ENCODE data around the gene AFTPH.

The AFTPH gene

GRCh38 chr2:64485961-64486360, 38.2 kb upstream of the AFTPH start:
- Histone ChIP-seq H3K4me1 (ENCODE audit: control insufficient read depth, insufficient read depth, low read length) (peaks cover 8% of the 10 kb centered on the region), H3K9ac (ENCODE audit: low read length in 2 of 2) (no peak overlapping the region), H3K27ac (ENCODE audit: low read length) (no peak overlapping the region), H3K36me3 (ENCODE audit: control insufficient read depth in 2 of 2, insufficient read depth in 2 of 2, low read length in 2 of 2) (no peaks in the 10 kb centered on the region), H3K27me3 (ENCODE audit: control insufficient read depth in 1 of 2, insufficient read depth in 2 of 2, low read length in 2 of 2) (no peaks in the 10 kb centered on the region), H3K9me3 (ENCODE audit: control insufficient read depth in 2 of 2, low read length in 2 of 2) (no peaks in the 10 kb centered on the region), H3K4me3 (ENCODE audit: low read length in 2 of 2) (no peak overlapping the region)

DNA sequence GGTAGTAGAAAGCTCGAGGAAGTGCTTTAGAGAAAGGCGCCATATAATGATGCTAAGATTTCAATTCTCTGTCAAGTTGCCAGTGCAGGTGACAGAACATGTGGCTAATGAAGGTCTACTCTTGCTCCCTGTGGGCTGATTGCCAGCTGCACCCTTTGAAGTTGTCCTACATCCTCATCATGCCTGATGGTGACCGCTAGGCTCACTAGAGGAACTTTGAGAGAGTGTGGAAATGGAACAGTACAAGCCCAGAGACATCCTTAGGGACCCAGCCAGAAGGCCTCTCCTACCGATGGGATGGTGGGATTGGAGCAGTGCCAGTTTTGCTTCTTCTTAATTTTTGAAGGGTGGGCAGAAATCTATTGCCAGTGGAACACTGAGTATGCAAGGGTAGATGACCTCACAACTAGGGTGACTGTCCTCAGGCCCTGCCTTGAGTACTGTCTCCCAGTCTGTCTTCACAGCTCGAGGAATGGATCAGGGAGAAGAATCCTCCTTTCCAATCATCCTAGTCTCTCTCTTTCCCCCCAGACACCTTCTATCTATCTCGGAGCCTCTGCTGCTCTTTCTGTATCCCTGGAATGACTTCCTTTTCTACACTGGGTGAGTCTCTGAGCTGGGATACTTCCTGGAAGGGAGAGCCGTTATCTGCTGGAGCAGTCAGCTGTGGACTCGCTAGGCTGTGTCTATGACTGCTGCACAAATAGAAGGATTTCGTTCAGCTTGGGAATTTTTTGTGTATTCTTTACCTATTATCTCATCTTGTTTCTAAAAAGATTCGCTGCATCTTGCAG, 36.7 kb upstream of the AFTPH start:
- Histone ChIP-seq H3K9ac (ENCODE audit: low read length in 2 of 2) (no peak overlapping the region), H3K4me1 (ENCODE audit: control insufficient read depth, insufficient read depth, low read length) (peaks cover 8% of the 10 kb centered on the region), H3K27ac (ENCODE audit: low read length) (no peak overlapping the region), H3K4me3 (ENCODE audit: low read length in 2 of 2) (no peak overlapping the region), H3K9me3 (ENCODE audit: control insufficient read depth in 2 of 2, low read length in 2 of 2) (no peaks in the 10 kb centered on the region), H3K36me3 (ENCODE audit: control insufficient read depth in 2 of 2, insufficient read depth in 2 of 2, low read length in 2 of 2) (no peaks in the 10 kb centered on the region), H3K27me3 (ENCODE audit: control insufficient read depth in 1 of 2, insufficient read depth in 2 of 2, low read length in 2 of 2) (no peaks in the 10 kb centered on the region)

GRCh38 chr2:64488050-64488974, 35.8 kb upstream of the AFTPH start:
- H3K36me3 ChIP-seq (ENCODE audit: control insufficient read depth in 2 of 2, insufficient read depth in 2 of 2, low read length in 2 of 2), result no peaks in the 10 kb centered on the region
- H3K27ac ChIP-seq (ENCODE audit: low read length), result no peak overlapping the region
- H3K9me3 ChIP-seq (ENCODE audit: control insufficient read depth in 2 of 2, low read length in 2 of 2), result no peaks in the 10 kb centered on the region
- peak overlapping the region in 1 of 2 donors; percentile 55 for H3K4me3 ChIP-seq (ENCODE audit: low read length in 2 of 2)
- peaks cover 8% of the 10 kb centered on the region for H3K4me1 ChIP-seq (ENCODE audit: control insufficient read depth, insufficient read depth, low read length)
- peak overlapping the region; percentile 21 to 46 for H3K9ac ChIP-seq (ENCODE audit: low read length in 2 of 2)
- H3K27me3 ChIP-seq (ENCODE audit: control insufficient read depth in 1 of 2, insufficient read depth in 2 of 2, low read length in 2 of 2), result no peaks in the 10 kb centered on the region

GRCh38 chr2:64489081-64489751, 34.9 kb upstream of the AFTPH start:
- no peak overlapping the region for H3K9ac ChIP-seq (ENCODE audit: low read length in 2 of 2)
- H3K4me1 ChIP-seq (ENCODE audit: control insufficient read depth, insufficient read depth, low read length), result peaks cover 8% of the 10 kb centered on the region
- no peak overlapping the region for H3K4me3 ChIP-seq (ENCODE audit: low read length in 2 of 2)
- H3K27me3 ChIP-seq (ENCODE audit: control insufficient read depth in 1 of 2, insufficient read depth in 2 of 2, low read length in 2 of 2), result no peaks in the 10 kb centered on the region
- H3K36me3 ChIP-seq (ENCODE audit: control insufficient read depth in 2 of 2, insufficient read depth in 2 of 2, low read length in 2 of 2), result no peaks in the 10 kb centered on the region
- H3K9me3 ChIP-seq (ENCODE audit: control insufficient read depth in 2 of 2, low read length in 2 of 2), result no peaks in the 10 kb centered on the region
- no peak overlapping the region for H3K27ac ChIP-seq (ENCODE audit: low read length)

DNA sequence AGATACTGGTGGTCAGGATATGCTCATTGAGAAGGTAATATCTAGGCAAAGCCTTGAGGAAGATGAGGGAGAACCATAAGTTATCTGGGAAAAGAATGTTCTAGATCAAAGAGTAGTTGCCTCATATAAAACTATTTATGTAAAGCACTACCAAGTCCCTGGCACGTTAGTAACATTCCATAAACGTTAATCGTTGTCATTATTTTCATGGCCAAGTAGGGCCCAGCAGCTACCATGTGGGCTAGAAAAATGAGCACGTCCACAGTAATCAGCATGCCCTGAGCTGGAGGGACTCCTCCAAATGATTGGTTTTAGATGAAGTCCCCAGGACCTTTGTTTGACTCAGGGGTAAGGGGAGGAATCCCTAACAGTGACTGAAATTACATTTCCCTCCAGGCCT, 32.7 kb upstream of the AFTPH start:
- H3K36me3 ChIP-seq (ENCODE audit: control insufficient read depth in 2 of 2, insufficient read depth in 2 of 2, low read length in 2 of 2), result no peaks in the 10 kb centered on the region
- no peak overlapping the region for H3K4me3 ChIP-seq (ENCODE audit: low read length in 2 of 2)
- no peak overlapping the region for H3K9ac ChIP-seq (ENCODE audit: low read length in 2 of 2)
- no peak overlapping the region for H3K27ac ChIP-seq (ENCODE audit: low read length)
- no peaks in the 10 kb centered on the region for H3K27me3 ChIP-seq (ENCODE audit: control insufficient read depth in 1 of 2, insufficient read depth in 2 of 2, low read length in 2 of 2)
- H3K4me1 ChIP-seq (ENCODE audit: control insufficient read depth, insufficient read depth, low read length), result peaks cover 3% of the 10 kb centered on the region
- H3K9me3 ChIP-seq (ENCODE audit: control insufficient read depth in 2 of 2, low read length in 2 of 2), result no peaks in the 10 kb centered on the region

- Histone ChIP-seq H3K9me3 (ENCODE audit: control insufficient read depth in 2 of 2, low read length in 2 of 2) (no peaks in the 10 kb centered on the region), H3K9ac (ENCODE audit: low read length in 2 of 2) (no peak overlapping the region), H3K36me3 (ENCODE audit: control insufficient read depth in 2 of 2, insufficient read depth in 2 of 2, low read length in 2 of 2) (no peaks in the 10 kb centered on the region), H3K27ac (ENCODE audit: low read length) (no peak overlapping the region), H3K27me3 (ENCODE audit: control insufficient read depth in 1 of 2, insufficient read depth in 2 of 2, low read length in 2 of 2) (peaks cover 0 to 2% of the 10 kb centered on the region in 2 donors), H3K4me1 (ENCODE audit: control insufficient read depth, insufficient read depth, low read length) (peaks cover 3% of the 10 kb centered on the region), H3K4me3 (ENCODE audit: low read length in 2 of 2) (no peak overlapping the region)
Measured at GRCh38 chr2:64492272-64492671, 31.9 kb upstream of the AFTPH start.

- Histone ChIP-seq H3K9me3 (ENCODE audit: control insufficient read depth in 2 of 2, low read length in 2 of 2) (no peaks in the 10 kb centered on the region), H3K4me1 (ENCODE audit: control insufficient read depth, insufficient read depth, low read length) (peaks cover 3% of the 10 kb centered on the region), H3K4me3 (ENCODE audit: low read length in 2 of 2) (no peak overlapping the region), H3K27me3 (ENCODE audit: control insufficient read depth in 1 of 2, insufficient read depth in 2 of 2, low read length in 2 of 2) (peaks cover 2 to 5% of the 10 kb centered on the region in 2 donors), H3K9ac (ENCODE audit: low read length in 2 of 2) (no peak overlapping the region), H3K36me3 (ENCODE audit: control insufficient read depth in 2 of 2, insufficient read depth in 2 of 2, low read length in 2 of 2) (no peaks in the 10 kb centered on the region), H3K27ac (ENCODE audit: low read length) (no peak overlapping the region)
Measured at GRCh38 chr2:64492821-64493220, 31.3 kb upstream of the AFTPH start.

GRCh38 chr2:64493788-64494187, 30.3 kb upstream of the AFTPH start:
- no peaks in the 10 kb centered on the region for H3K4me1 ChIP-seq (ENCODE audit: control insufficient read depth, insufficient read depth, low read length)
- no peaks in the 10 kb centered on the region for H3K9me3 ChIP-seq (ENCODE audit: control insufficient read depth in 2 of 2, low read length in 2 of 2)
- peaks cover 2 to 5% of the 10 kb centered on the region in 2 donors for H3K27me3 ChIP-seq (ENCODE audit: control insufficient read depth in 1 of 2, insufficient read depth in 2 of 2, low read length in 2 of 2)
- H3K27ac ChIP-seq (ENCODE audit: low read length), result no peak overlapping the region
- H3K9ac ChIP-seq (ENCODE audit: low read length in 2 of 2), result no peak overlapping the region
- no peak overlapping the region for H3K4me3 ChIP-seq (ENCODE audit: low read length in 2 of 2)
- H3K36me3 ChIP-seq (ENCODE audit: control insufficient read depth in 2 of 2, insufficient read depth in 2 of 2, low read length in 2 of 2), result no peaks in the 10 kb centered on the region

- Histone ChIP-seq H3K27me3 (ENCODE audit: control insufficient read depth in 1 of 2, insufficient read depth in 2 of 2, low read length in 2 of 2) (peaks cover 2 to 5% of the 10 kb centered on the region in 2 donors), H3K36me3 (ENCODE audit: control insufficient read depth in 2 of 2, insufficient read depth in 2 of 2, low read length in 2 of 2) (no peaks in the 10 kb centered on the region), H3K9me3 (ENCODE audit: control insufficient read depth in 2 of 2, low read length in 2 of 2) (no peaks in the 10 kb centered on the region), H3K9ac (ENCODE audit: low read length in 2 of 2) (no peak overlapping the region), H3K27ac (ENCODE audit: low read length) (no peak overlapping the region), H3K4me3 (ENCODE audit: low read length in 2 of 2) (no peak overlapping the region), H3K4me1 (ENCODE audit: control insufficient read depth, insufficient read depth, low read length) (no peaks in the 10 kb centered on the region)
Measured at GRCh38 chr2:64498438-64498837, 25.7 kb upstream of the AFTPH start.

DNA sequence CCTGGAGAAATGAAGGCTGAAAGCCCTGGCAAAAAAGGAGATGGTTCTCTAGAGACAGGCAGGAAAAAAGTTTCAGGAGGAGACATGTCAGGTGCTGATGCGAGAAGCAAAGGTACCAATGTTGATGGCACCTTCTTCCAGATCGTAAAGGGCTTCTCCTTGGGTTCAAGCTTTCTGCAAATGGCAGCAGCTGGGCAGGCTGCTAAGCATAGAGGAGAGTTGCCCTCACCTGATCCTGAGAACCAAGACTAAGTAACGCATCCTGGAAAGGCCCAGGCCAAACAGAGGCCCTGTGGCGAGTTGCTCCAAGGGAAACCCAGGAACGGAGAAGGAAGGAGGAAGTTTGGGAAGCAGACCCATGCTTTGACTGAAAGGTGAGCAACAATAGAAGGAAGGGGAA, 23.6 kb upstream of the AFTPH start:
- H3K4me3 ChIP-seq (ENCODE audit: low read length in 2 of 2), result no peak overlapping the region

More for the DNA sequence above, 23.6 kb upstream of the AFTPH start:
- Histone ChIP-seq H3K27me3 (ENCODE audit: control insufficient read depth in 1 of 2, insufficient read depth in 2 of 2, low read length in 2 of 2) (peaks cover 4 to 5% of the 10 kb centered on the region in 2 donors), H3K9me3 (ENCODE audit: control insufficient read depth in 2 of 2, low read length in 2 of 2) (no peaks in the 10 kb centered on the region), H3K27ac (ENCODE audit: low read length) (no peak overlapping the region), H3K36me3 (ENCODE audit: control insufficient read depth in 2 of 2, insufficient read depth in 2 of 2, low read length in 2 of 2) (no peaks in the 10 kb centered on the region), H3K4me1 (ENCODE audit: control insufficient read depth, insufficient read depth, low read length) (no peaks in the 10 kb centered on the region), H3K9ac (ENCODE audit: low read length in 2 of 2) (no peak overlapping the region)

Data from stomach smooth muscle (tissue), 2 donors.